HEK293 (cell line): ENCODE data around the gene S100A2.

ENCODE experiments used
- CTCF ChIA-PET: fragments of 350-600 bp; formaldehyde crosslinking; extraction: SDS; loops from one replicate; lab custom pipeline; 2021; ENCODE audit warnings: antibody characterized with exemption; lab: Yijun Ruan, JAX
- POLR2A ChIA-PET: fragments of 300-600 bp; formaldehyde crosslinking; extraction: SDS; loops from one replicate; lab custom pipeline; 2020; ENCODE audit warnings: antibody characterized with exemption, inconsistent platforms; lab: Yijun Ruan, JAX
- H3K27ac ChIP-seq: fragments of 200-500 bp; sonication (Bioruptor generic); 2 replicates; pipeline ENCODE4 v1.5.1; 2014; ENCODE audit warnings: low read depth, low read length, control low read depth, inconsistent platforms; ENCODE audit errors: extremely low read depth
- H3K36me3 ChIP-seq, 2 experiments: fragments of 200-500 bp in 1 of 2; sonication (Bioruptor generic) in 1 of 2; 1 replicate in 1 of 2; 2 replicates in 1 of 2; pipeline ENCODE4 v1.5.1; 2014 to 2017; ENCODE audit warnings: inconsistent platforms in 2 of 2, low read length in 2 of 2; ENCODE audit not compliant: control insufficient read depth in 2 of 2, insufficient read depth in 1 of 2
- H3K4me1 ChIP-seq: fragments of 200-500 bp; sonication (Bioruptor generic); 2 replicates; pipeline ENCODE4 v1.5.1; 2014; ENCODE audit warnings: mild to moderate bottlenecking, low read length, inconsistent platforms; ENCODE audit not compliant: control insufficient read depth, insufficient read depth
- H3K4me3 ChIP-seq: 2 replicates; pipeline ENCODE4 v1.5.1; 2011; ENCODE audit warnings: low read depth, mild to moderate bottlenecking, control low read depth, low read length, moderate library complexity
- H3K9me3 ChIP-seq: fragments of 200-500 bp; sonication (Bioruptor generic); 2 replicates; pipeline ENCODE4 v1.5.1; 2014; ENCODE audit warnings: low read depth, low read length, inconsistent platforms; ENCODE audit not compliant: control insufficient read depth, insufficient read depth
- BCL11A ChIP-seq: fragments of 450-650 bp; formaldehyde crosslinking; IDR thresholded peaks from 2 replicates; pipeline ENCODE4 v1.5.1; 2016; ENCODE audit warnings: low read depth, missing biosample characterization, missing genetic modification characterization
- EGR2 ChIP-seq: fragments of 450-650 bp; formaldehyde crosslinking; IDR thresholded peaks from 2 replicates; pipeline ENCODE4 v1.5.1; 2016; ENCODE audit warnings: low read depth, missing biosample characterization, missing genetic modification characterization
- PRDM10 ChIP-seq: fragments of 450-650 bp; formaldehyde crosslinking; IDR thresholded peaks from 2 replicates; pipeline ENCODE4 v1.5.1; 2016; ENCODE audit warnings: missing biosample characterization, missing genetic modification characterization
- ZBTB17 ChIP-seq: fragments of 450-650 bp; formaldehyde crosslinking; IDR thresholded peaks from 2 replicates; pipeline ENCODE4 v1.5.1; 2016; ENCODE audit warnings: missing biosample characterization, missing genetic modification characterization
- ZBTB21 ChIP-seq: fragments of 450-650 bp; formaldehyde crosslinking; IDR thresholded peaks from 2 replicates; pipeline ENCODE4 v1.5.1; 2017; ENCODE audit warnings: missing biosample characterization, missing genetic modification characterization
- ZFHX2 ChIP-seq: fragments of 450-650 bp; formaldehyde crosslinking; conservative IDR thresholded peaks from 2 replicates; pipeline ENCODE4 v1.5.1; 2016; ENCODE audit warnings: missing biosample characterization, missing genetic modification characterization
- ZNF223 ChIP-seq: fragments of 450-650 bp; formaldehyde crosslinking; IDR thresholded peaks from 2 replicates; pipeline ENCODE4 v1.5.1; 2016; ENCODE audit warnings: missing biosample characterization, missing genetic modification characterization
- ZNF248 ChIP-seq: fragments of 450-650 bp; formaldehyde crosslinking; IDR thresholded peaks from 2 replicates; pipeline ENCODE4 v1.5.1; 2017; ENCODE audit warnings: missing biosample characterization, missing genetic modification characterization
- ZNF366 ChIP-seq: fragments of 450-650 bp; formaldehyde crosslinking; conservative IDR thresholded peaks from 2 replicates; pipeline ENCODE4 v1.5.1; 2016; ENCODE audit warnings: missing biosample characterization, missing genetic modification characterization
- ZNF423 ChIP-seq: fragments of 450-650 bp; formaldehyde crosslinking; IDR thresholded peaks from 2 replicates; pipeline ENCODE4 v1.5.1; 2016; ENCODE audit warnings: missing biosample characterization, missing genetic modification characterization
- ZNF623 ChIP-seq: fragments of 450-650 bp; formaldehyde crosslinking; IDR thresholded peaks from 2 replicates; pipeline ENCODE4 v1.5.1; 2016; ENCODE audit warnings: missing biosample characterization, missing genetic modification characterization
- ZNF654 ChIP-seq: fragments of 450-650 bp; formaldehyde crosslinking; IDR thresholded peaks from 2 replicates; pipeline ENCODE4 v1.5.1; 2016; ENCODE audit warnings: low read depth, missing biosample characterization, missing genetic modification characterization
- ZNF707 ChIP-seq: fragments of 450-650 bp; formaldehyde crosslinking; IDR thresholded peaks from 2 replicates; pipeline ENCODE4 v1.5.1; 2016; ENCODE audit warnings: missing biosample characterization, missing genetic modification characterization
- ZNF785 ChIP-seq: fragments of 450-650 bp; formaldehyde crosslinking; IDR thresholded peaks from 2 replicates; pipeline ENCODE4 v1.5.1; 2016; ENCODE audit warnings: missing biosample characterization, missing genetic modification characterization
- ZSCAN30 ChIP-seq: fragments of 450-650 bp; IDR thresholded peaks from 2 replicates; pipeline ENCODE4 v1.5.1; 2018; ENCODE audit warnings: missing biosample characterization, mild to moderate bottlenecking, missing genetic modification characterization, moderate library complexity
- TF ChIP-seq, protein P1 (sequence below): fragments of 450-650 bp; formaldehyde crosslinking; optimal IDR thresholded peaks from 2 replicates; pipeline ENCODE3; 2016; ENCODE audit warnings: missing biosample characterization, mild to moderate bottlenecking, missing genetic modification characterization
- TF ChIP-seq, protein P2 (sequence below): fragments of 450-650 bp; formaldehyde crosslinking; IDR thresholded peaks from 2 replicates; pipeline ENCODE4 v1.5.1; 2017; ENCODE audit warnings: missing biosample characterization, missing genetic modification characterization

S100A2 gene

GRCh38 chr1:153553830-153554541 is 11.7 kb downstream of the S100A2 start:
- POLR2A ChIA-PET = interaction anchor here (1.8 kb wide), 1 partner anchor 12 kb away, joined by 5 read pairs; no protein-coding TSS in a partner anchor
- Histone ChIP-seq H3K36me3 (no peaks in the 10 kb centered on the region), H3K9me3 (no peaks in the 10 kb centered on the region), H3K4me3 (no peak overlapping the region), H3K4me1 (no peaks in the 10 kb centered on the region), H3K27ac (no peak overlapping the region)
- TF ChIP-seq ZNF707 (tag by site-specific recombination) (no peak), ZNF223 (tag by site-specific recombination) (no peak), ZNF366 (no peak), BCL11A (no peak), ZNF654 (tag by site-specific recombination) (no peak), ZNF423 (tag by site-specific recombination) (no peak), ZSCAN30 (tag by site-specific recombination) (no peak)
- TF ChIP-seq, protein P1, sequence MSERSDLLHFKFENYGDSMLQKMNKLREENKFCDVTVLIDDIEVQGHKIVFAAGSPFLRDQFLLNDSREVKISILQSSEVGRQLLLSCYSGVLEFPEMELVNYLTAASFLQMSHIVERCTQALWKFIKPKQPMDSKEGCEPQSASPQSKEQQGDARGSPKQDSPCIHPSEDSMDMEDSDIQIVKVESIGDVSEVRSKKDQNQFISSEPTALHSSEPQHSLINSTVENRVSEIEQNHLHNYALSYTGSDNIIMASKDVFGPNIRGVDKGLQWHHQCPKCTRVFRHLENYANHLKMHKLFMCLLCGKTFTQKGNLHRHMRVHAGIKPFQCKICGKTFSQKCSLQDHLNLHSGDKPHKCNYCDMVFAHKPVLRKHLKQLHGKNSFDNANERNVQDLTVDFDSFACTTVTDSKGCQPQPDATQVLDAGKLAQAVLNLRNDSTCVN (tag by site-specific recombination) = no peak
- TF ChIP-seq, protein P2, sequence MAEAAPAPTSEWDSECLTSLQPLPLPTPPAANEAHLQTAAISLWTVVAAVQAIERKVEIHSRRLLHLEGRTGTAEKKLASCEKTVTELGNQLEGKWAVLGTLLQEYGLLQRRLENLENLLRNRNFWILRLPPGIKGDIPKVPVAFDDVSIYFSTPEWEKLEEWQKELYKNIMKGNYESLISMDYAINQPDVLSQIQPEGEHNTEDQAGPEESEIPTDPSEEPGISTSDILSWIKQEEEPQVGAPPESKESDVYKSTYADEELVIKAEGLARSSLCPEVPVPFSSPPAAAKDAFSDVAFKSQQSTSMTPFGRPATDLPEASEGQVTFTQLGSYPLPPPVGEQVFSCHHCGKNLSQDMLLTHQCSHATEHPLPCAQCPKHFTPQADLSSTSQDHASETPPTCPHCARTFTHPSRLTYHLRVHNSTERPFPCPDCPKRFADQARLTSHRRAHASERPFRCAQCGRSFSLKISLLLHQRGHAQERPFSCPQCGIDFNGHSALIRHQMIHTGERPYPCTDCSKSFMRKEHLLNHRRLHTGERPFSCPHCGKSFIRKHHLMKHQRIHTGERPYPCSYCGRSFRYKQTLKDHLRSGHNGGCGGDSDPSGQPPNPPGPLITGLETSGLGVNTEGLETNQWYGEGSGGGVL = no peak
- CTCF ChIA-PET = interaction anchor here (0.7 to 1.8 kb wide), 6 partner anchors 10 to 123 kb away, joined by 3 to 6 read pairs (median 3); partner anchors contain the start of gene S100A13

GRCh38 chr1:153553096-153553495 is 12.5 kb downstream of the S100A2 start:
- Histone ChIP-seq H3K27ac (no peak overlapping the region), H3K9me3 (no peaks in the 10 kb centered on the region)
- CTCF ChIA-PET = interaction anchor here (0.6 to 1.8 kb wide), 7 partner anchors 9 to 353 kb away, joined by 3 to 6 read pairs (median 3); no protein-coding TSS in a partner anchor

DNA sequence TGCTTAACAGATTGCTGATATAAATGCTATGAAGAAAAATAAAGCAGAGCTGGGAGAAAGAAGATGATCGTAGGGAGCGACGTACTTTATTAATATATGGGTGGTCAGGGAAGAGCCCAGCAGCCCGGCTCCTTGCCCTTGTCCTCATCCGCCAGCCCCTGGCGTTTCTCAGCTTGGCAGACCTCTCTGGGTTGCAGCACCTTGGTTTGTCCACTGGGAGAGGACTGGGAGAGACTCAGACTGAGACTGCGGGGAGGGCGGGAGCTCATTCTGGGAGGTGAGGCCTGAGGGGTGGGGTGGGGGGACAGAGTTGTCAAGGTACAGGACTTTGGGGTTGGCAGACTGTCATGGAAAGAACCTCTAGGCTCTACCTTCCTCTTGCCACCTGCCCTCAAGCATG is 13.3 kb downstream of the S100A2 start:
- Histone ChIP-seq H3K9me3 (no peaks in the 10 kb centered on the region), H3K4me3 (no peak overlapping the region), H3K27ac (no peak overlapping the region), H3K4me1 (no peaks in the 10 kb centered on the region), H3K36me3 (no peaks in the 10 kb centered on the region)
- ChIA-PET POLR2A (interaction anchor here (0.6 to 1.1 kb wide), 3 partner anchors 21 to 82 kb away, joined by 3 to 5 read pairs (median 4); partner anchors contain the start of genes CHTOP and S100A13), CTCF (interaction anchor here (0.5 to 1.4 kb wide), 7 partner anchors 9 to 64 kb away, joined by 3 to 4 read pairs (median 4); no protein-coding TSS in a partner anchor)
- TF ChIP-seq ZNF248 (tag by site-specific recombination) (no peak), ZNF785 (tag by site-specific recombination) (no peak), ZNF623 (tag by site-specific recombination) (no peak), ZBTB21 (tag by site-specific recombination) (no peak), PRDM10 (tag by site-specific recombination) (no peak)

More at GRCh38 chr1:153553096-153553495, 12.5 kb downstream of the S100A2 start:
- POLR2A ChIA-PET = interaction anchor here (1.8 kb wide), 1 partner anchor 13 kb away, joined by 5 read pairs; no protein-coding TSS in a partner anchor
- H3K4me3 ChIP-seq = no peak overlapping the region
- TF ChIP-seq EGR2 (tag by site-specific recombination) (peak; percentile 45; the same call in 1 of the 2 replicates), ZFHX2 (peak; percentile 53), ZBTB17 (tag by site-specific recombination) (no peak)
- TF ChIP-seq, all 188 proteins: peak for 2
- H3K36me3 ChIP-seq = no peaks in the 10 kb centered on the region
- H3K4me1 ChIP-seq = no peaks in the 10 kb centered on the region
